Gastrocnemius medialis (tissue), 4 donors: ENCODE measurements around the gene SEMA3E.

Experiments used
- POLR2A ChIP-seq, 2 donors: fragments of 450-650 bp; IDR thresholded peaks; one replicate each; pipeline ENCODE4 v1.6.1; 2017; ENCODE audit warnings: antibody characterized with exemption in 2 of 2, mild to moderate bottlenecking in 2 of 2, moderate library complexity in 2 of 2
- TF ChIP-seq, protein P1 (sequence below), 5 experiments: fragments of 450-650 bp in 3 of 5; fragments of 200-600 bp in 2 of 5; sonication (generic) in 2 of 5; IDR thresholded peaks in 4 of 5; conservative IDR thresholded peaks in 1 of 5; 1 replicate in 4 of 5; 2 replicates in 1 of 5; pipeline ENCODE4 v1.5.1; 2016 to 2019; ENCODE audit warnings: antibody characterized with exemption in 5 of 5, mild to moderate bottlenecking in 3 of 5, moderate library complexity in 3 of 5

DNA sequence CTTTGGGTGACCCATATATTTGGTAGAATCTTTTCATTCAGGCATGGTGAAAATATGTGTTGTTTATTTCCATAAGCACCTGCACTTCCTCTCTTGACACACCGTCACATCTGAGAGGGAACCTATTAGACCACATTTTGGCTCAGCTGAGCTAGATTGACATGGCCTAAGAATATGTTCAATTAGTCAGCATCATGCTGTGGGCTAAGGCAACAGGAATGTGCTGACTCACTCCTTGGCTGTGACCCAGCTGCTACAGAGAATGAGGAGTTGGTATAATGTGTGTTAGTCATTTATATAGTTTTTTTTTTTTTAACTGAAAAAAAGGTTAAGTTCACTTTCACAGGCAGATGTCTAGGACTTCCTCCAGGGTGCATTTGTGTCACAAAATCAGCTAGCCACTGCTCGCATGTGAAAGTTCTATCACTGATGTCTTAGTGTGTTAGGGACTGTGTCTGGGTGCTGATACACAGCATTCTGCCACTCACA, 180.6 kb downstream of the SEMA3E start:
- no peak for TF ChIP-seq POLR2A (IDR thresholded peaks at IDR 0.05)
- TF ChIP-seq, protein P1, sequence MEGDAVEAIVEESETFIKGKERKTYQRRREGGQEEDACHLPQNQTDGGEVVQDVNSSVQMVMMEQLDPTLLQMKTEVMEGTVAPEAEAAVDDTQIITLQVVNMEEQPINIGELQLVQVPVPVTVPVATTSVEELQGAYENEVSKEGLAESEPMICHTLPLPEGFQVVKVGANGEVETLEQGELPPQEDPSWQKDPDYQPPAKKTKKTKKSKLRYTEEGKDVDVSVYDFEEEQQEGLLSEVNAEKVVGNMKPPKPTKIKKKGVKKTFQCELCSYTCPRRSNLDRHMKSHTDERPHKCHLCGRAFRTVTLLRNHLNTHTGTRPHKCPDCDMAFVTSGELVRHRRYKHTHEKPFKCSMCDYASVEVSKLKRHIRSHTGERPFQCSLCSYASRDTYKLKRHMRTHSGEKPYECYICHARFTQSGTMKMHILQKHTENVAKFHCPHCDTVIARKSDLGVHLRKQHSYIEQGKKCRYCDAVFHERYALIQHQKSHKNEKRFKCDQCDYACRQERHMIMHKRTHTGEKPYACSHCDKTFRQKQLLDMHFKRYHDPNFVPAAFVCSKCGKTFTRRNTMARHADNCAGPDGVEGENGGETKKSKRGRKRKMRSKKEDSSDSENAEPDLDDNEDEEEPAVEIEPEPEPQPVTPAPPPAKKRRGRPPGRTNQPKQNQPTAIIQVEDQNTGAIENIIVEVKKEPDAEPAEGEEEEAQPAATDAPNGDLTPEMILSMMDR (IDR thresholded peaks at IDR 0.05 in 4 of 5, conservative IDR thresholded peaks at IDR 0.05 in 1 of 5): no peak
